ENCODE results near the gene TSPAN14.

TSPAN14 gene

DNA sequence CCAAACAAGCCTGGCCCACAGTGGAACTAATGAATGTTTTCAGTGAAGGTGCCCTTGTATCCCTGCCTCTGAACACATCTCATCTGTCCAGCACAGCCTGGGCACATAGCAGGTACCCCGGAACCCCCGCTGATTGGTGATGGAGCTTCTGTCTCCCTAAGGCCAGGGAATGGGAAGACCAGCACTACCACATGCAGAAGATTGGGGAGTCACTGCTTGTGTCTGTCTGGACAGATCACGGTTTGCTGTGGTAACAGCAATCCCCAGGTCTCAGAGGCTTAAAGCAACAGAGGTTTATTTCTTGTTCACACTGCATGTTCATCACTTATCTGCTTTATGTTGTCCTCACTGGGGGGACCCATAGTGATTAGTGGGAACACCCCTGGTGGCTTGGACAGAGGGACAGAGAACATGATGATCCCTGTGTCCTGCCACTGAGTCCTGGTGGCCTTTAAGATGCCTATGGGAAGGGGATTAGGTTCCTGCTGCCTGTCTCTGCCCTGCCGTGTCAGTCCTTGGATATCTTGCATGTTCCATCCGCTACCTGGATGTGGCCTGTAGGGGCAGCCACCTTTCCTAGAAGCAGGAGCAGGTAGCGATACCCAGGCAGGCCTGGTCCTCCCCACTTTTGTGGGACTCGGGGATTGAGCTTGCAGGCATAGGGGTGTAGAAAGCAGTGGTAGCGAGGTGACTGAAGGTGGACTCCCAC is 3.6 kb downstream of the TSPAN14 start:
- DNase-seq, result no peak

DNA sequence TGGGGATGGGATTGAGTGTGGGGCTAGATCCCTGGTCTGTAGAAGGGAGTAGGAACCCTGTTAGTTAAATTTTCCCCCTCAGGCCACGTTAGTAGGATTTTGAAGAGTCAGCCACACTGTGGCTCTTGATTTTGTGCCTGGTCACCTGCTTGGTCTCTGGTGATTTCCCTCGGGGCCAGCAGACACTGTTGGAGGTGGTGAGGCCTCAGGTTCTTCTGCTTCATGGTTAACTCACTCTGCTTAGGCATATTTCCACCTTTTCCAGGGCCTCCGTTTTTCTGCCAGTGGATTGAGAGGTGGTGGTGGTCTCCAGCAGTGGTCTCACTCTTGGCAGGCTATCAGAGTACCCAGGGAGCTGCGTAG is 4.1 kb downstream of the TSPAN14 start:
- DNase-seq, result no peak

GRCh38 chr10:80458638-80459037 is 4.5 kb downstream of the TSPAN14 start:
- DNase-seq, result no peak

- DNase-seq, result no peak
These were observed 5.1 kb downstream of the TSPAN14 start for GRCh38 chr10:80459047-80459865.

DNA sequence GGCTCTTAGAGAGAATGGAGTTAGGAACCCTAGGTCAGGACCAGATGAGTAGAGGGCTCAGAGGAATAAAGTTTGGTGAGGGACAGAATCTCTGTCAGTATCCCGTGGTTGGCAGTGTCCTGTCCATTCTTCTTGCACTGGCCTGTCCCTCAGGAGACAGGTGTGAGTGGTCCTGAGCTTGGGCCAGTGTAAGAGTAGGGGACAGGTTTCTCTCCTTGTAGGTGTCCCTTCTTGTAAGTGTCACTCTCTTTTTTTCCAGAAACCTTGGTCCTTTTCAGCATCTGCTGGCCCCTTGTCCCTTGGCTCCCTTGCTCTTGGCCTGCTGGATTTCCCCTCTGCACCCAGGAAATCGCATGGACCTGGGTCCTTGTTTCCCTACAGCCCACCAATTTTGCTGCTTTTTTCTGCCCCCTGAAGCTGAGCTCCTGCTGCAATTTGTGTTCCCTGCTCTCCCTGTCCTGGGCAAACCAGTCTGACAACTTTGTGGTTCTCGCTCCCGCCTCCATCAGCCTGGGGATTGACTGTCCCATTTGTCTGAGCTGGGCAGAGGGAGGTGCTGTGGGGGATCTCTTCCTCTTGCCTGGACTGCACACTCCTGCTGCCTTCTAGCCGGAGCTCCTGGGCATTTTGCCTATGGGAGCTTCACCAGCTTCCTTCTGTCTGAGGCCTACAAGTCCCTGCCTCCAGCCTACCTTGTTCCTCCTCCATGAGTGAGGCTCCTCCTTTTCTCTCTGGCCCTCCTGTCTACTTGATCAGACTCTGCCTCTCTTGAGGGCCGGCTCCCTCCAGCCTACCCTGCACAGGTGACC is 6.5 kb downstream of the TSPAN14 start:
- no peak for DNase-seq

- no peak for DNase-seq
These were observed 7.4 kb downstream of the TSPAN14 start for GRCh38 chr10:80461208-80462183.

- no peak for DNase-seq
These were observed 8.3 kb downstream of the TSPAN14 start for GRCh38 chr10:80462299-80462980.

- no peak for DNase-seq
These were observed 9.1 kb downstream of the TSPAN14 start for GRCh38 chr10:80462981-80463741.

GRCh38 chr10:80463868-80464267 is 9.8 kb downstream of the TSPAN14 start:
- DNase-seq, result no peak

GRCh38 chr10:80464557-80465450 is 10.7 kb downstream of the TSPAN14 start:
- no peak for DNase-seq

- DNase-seq, result no peak
These were observed 11.3 kb downstream of the TSPAN14 start for GRCh38 chr10:80465451-80465835.

GRCh38 chr10:80465839-80466590 is 11.9 kb downstream of the TSPAN14 start:
- no peak for DNase-seq

GRCh38 chr10:80466724-80467326 is 12.7 kb downstream of the TSPAN14 start:
- no peak for DNase-seq

DNA sequence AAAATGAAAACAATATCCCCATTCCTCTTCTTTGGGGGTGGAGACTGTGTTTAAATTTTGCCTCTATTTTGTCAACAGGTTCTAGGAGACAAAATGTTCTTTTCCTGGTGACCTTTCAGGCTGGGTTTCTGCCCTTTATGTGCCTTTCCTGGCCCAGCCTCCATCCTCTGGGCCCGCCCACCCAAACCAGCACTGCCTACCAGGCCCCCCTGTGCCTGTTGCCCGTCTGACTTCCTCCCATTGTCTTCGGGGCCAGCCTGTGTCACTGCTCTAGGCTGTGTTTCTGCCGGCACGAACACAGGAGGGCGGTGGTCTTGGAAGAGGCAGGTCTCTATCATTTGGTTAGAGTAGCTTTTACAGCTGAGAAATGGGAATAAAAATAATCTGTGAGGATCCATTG is 13.9 kb downstream of the TSPAN14 start:
- DNase-seq, result no peak

DNA sequence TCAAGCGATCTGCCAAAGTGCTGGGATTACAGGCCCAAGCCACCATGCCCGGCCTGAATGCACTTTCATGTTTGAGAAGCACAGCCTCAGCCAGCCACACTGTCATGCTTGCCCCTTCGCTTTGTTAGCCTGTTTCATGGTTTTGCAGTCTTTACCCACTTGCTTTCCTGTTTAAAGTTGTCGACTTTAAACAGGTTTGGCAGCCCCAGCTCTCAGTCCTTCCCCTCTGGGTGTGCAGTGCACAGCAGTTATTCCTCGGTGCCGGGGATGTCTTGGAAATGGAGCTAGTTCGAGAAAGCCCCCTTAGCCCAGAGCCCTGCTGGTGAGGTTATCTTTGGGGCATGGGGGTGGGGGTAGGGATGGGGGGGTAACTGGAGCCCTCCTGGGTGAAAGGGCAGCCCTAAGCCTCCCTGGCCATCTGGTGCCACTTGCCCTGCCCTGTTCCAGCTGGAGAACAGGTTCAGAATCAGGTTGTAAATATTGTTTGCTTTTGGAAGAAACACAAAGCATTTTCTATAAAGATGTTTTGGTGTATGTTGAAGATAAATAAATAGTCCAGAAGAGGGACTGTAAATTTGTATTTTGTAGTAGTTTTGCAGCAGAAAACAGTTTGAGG is 14.8 kb downstream of the TSPAN14 start:
- no peak for DNase-seq

DNA sequence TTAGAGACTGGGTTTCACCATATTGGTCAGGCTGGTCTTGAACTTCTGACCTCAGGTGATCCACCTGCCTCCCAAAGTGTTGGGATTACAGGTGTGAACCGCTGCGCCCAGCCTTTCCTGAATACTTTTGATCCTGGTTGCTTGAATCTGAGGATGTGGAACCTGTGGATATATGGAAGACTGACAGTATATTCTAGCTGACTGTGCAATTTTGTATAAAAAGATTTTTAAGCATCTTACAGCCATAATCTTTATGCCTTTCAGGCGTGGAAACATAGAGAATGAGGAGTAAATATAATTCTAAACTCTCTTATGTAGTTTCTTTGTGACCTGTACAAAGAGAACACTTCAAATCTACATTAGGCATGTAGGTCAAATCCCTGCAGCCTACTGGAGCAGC is 16.2 kb downstream of the TSPAN14 start:
- no peak for DNase-seq

GRCh38 chr10:80471001-80471400 is 16.9 kb downstream of the TSPAN14 start:
- no peak for DNase-seq

GRCh38 chr10:80471715-80472233 is 17.7 kb downstream of the TSPAN14 start:
- no peak for DNase-seq
